Measurements from ENCODE around the gene B3GNT5. TPM values are rescaled to one million over a fixed set of nuclear protein-coding genes. Genes with fewer than 3 reads are reported as not detected.
"Not testable (repeated sequence)": the region's sequence is repeated elsewhere in the genome, so short reads cannot be mapped to it uniquely, and the experiment has no call there.

B3GNT5 gene
- total RNA-seq, 4 donors from 2014 or later = 26.3 to 69.9 (median 29.3) TPM

DNA sequence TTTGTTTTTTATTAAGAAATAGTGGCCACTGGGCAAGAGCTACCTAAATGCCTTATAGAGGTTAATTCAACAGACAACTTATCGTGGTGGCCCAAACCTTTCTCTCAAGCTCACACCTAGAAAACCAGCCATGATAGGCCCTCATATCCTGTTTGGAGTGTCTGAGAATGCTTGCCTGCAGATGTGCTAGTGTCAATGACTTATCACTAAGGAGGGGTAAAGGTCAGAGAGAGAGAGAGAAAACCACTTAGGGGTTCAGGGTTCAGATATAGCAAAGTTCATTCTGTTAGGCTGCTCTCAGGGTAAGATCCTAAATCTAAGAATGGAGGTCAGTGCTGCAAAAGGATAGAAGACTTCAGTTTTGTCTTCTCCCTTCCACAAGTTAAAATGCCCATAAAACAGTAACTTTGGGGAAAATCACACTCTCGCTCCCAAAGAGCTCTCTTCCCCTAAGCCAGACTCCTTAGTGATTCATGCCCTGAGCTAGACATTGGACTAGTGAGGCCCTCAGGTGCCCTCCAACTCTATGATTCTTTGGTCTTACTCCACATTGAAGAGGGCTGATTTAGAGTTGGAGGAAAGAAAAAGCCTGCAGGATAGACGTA, 30.3 kb upstream of the B3GNT5 start:
- no peak for TF ChIP-seq POLR2A (IDR thresholded peaks at IDR 0.05)
- TF ChIP-seq, protein P1, sequence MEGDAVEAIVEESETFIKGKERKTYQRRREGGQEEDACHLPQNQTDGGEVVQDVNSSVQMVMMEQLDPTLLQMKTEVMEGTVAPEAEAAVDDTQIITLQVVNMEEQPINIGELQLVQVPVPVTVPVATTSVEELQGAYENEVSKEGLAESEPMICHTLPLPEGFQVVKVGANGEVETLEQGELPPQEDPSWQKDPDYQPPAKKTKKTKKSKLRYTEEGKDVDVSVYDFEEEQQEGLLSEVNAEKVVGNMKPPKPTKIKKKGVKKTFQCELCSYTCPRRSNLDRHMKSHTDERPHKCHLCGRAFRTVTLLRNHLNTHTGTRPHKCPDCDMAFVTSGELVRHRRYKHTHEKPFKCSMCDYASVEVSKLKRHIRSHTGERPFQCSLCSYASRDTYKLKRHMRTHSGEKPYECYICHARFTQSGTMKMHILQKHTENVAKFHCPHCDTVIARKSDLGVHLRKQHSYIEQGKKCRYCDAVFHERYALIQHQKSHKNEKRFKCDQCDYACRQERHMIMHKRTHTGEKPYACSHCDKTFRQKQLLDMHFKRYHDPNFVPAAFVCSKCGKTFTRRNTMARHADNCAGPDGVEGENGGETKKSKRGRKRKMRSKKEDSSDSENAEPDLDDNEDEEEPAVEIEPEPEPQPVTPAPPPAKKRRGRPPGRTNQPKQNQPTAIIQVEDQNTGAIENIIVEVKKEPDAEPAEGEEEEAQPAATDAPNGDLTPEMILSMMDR (IDR thresholded peaks at IDR 0.05) = no peak
- WGBS, 2 donors = 96 to 100% methylated on average over 3 of the region's 3 CpGs

GRCh38 chr3:183224180-183224970, 28.7 kb upstream of the B3GNT5 start:
- Histone ChIP-seq H3K4me3 (no peak overlapping the region), H3K9me3 (no peaks in the 10 kb centered on the region), H3K36me3 (no peaks in the 10 kb centered on the region), H3K27ac (no peak overlapping the region), H3K27me3 (no peaks in the 10 kb centered on the region), H3K4me1 (no peaks in the 10 kb centered on the region)
- no peak for TF ChIP-seq POLR2A (IDR thresholded peaks at IDR 0.05)
- TF ChIP-seq, protein P1 (IDR thresholded peaks at IDR 0.05) = no peak
- no peak for DNase-seq
- intact Hi-C loops (cut with DNase I) = no loop called here
- 60 to 70% methylated on average over 10 to 11 of the region's 11 CpGs for WGBS, 2 donors

More for the DNA sequence above, 30.3 kb upstream of the B3GNT5 start:
- Histone ChIP-seq H3K36me3 (no peaks in the 10 kb centered on the region), H3K27me3 (no peaks in the 10 kb centered on the region), H3K9me3 (no peaks in the 10 kb centered on the region), H3K4me3 (no peak overlapping the region), H3K27ac (no peak overlapping the region), H3K4me1 (peaks cover 0 to 6% (median 0%) of the 10 kb centered on the region in 3 donors)
- intact Hi-C loops (cut with DNase I) = no loop called here
- no peak for DNase-seq

DNA sequence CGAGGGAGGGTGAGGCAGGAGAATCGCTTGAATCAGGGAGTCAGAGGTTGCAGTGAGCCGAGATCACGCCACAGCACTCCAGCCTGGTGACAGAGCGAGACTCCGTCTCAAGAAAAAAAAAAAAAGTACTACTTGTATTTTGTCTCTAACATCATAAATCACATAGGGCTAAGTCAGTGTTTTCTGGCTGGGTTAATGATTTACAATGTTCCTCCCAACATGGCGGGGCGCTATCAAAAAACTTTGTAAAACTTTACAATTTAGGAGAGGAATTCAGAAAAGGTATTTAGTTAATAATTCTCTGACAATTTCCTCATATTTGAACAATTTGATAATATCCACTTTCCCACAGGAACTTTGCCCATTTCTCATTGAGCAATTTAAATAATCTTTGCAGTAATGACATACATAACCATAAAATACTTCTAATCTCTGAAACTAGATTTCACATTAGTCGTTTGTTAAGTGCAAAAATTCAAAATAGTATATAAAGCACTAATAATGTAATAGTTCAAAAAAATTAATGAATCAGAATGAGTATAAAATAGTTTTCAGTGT, 26.6 kb upstream of the B3GNT5 start:
- WGBS, 2 donors = 78 to 82% methylated on average over 9 of the region's 9 CpGs
- H3K36me3 ChIP-seq = no peaks in the 10 kb centered on the region
- H3K4me3 ChIP-seq = no peak overlapping the region
- no peaks in the 10 kb centered on the region for H3K27me3 ChIP-seq
- no peaks in the 10 kb centered on the region for H3K9me3 ChIP-seq
- intact Hi-C loops (cut with DNase I) = no loop called here
- DNase-seq = no peak
- H3K27ac ChIP-seq = no peak overlapping the region
- no peak for TF ChIP-seq POLR2A (IDR thresholded peaks at IDR 0.05)
- TF ChIP-seq, protein P1 (IDR thresholded peaks at IDR 0.05) = no peak
- H3K4me1 ChIP-seq = no peaks in the 10 kb centered on the region

DNA sequence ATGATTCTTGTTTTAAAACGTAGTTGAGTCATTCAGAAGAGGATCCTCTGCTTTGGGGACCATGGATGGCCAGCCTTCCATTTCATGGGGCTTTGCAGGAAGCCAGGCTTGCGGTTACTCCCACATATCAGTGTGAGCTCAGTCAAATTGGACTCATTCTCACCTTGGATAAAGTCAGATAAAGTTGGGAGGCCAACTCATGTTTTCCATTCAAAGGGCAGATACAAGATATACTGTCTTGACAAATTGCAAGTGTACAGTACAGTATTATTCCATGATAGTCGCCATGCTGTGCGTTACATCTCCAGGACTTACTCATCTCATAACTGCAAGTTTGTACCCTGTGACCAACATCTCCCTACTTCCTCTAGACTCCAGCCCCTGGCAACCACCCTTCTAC, 25.5 kb upstream of the B3GNT5 start:
- intact Hi-C loops (cut with DNase I) = no loop called here
- Histone ChIP-seq H3K4me1 (no peaks in the 10 kb centered on the region), H3K27me3 (no peaks in the 10 kb centered on the region), H3K36me3 (no peaks in the 10 kb centered on the region), H3K4me3 (no peak overlapping the region), H3K27ac (no peak overlapping the region), H3K9me3 (no peaks in the 10 kb centered on the region)
- DNase-seq = no peak
- TF ChIP-seq POLR2A (IDR thresholded peaks at IDR 0.05) = no peak
- TF ChIP-seq, protein P1 (IDR thresholded peaks at IDR 0.05) = no peak
- 82 to 86% methylated on average over 4 of the region's 4 CpGs for WGBS, 2 donors

- Histone ChIP-seq H3K36me3 (no peaks in the 10 kb centered on the region), H3K4me1 (no peaks in the 10 kb centered on the region), H3K27me3 (no peaks in the 10 kb centered on the region), H3K9me3 (no peaks in the 10 kb centered on the region), H3K4me3 (no peak overlapping the region), H3K27ac (no peak overlapping the region)
- DNase-seq = no peak
- no peak for TF ChIP-seq POLR2A (IDR thresholded peaks at IDR 0.05)
- TF ChIP-seq, protein P1 (IDR thresholded peaks at IDR 0.05) = no peak
- 67 to 81% methylated on average over 1 of the region's 1 CpG for WGBS, 2 donors
- intact Hi-C loops (cut with DNase I) = no loop called here
These were observed 23.9 kb upstream of the B3GNT5 start for GRCh38 chr3:183229178-183229577.

DNA sequence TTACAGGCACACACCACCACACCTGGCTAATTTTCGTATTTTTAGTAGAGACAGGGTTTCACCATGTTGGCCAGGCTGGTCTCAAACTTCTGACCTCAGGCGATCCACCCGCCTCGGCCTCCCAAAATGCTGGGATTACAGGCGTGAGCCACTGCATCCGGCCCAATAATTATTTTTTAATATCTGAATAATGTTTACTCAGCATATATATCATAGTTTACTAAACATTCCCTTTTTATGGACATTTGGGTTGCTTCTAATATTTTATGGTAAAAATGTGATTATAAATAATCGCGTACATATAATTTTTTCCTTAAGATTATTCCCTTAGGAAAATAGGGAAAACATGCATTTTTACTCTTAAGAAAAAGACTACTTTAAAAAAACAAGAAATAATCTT, 22.8 kb upstream of the B3GNT5 start:
- intact Hi-C loops (cut with DNase I); H3K4me1 ChIP-seq; H3K27me3 ChIP-seq; DNase-seq; H3K9me3 ChIP-seq; H3K27ac ChIP-seq; H3K4me3 ChIP-seq; H3K36me3 ChIP-seq: not testable (repeated sequence)
- 83 to 87% methylated on average over 8 of the region's 8 CpGs for WGBS, 2 donors

All from esophagus squamous epithelium (tissue), 5 donors.